GM12873 (cell line): ENCODE data around the gene ARHGEF5.
"Not testable (repeated sequence)": the region's sequence is repeated elsewhere in the genome, so short reads cannot be mapped to it uniquely, and the experiment has no call there.

Experiments used
- TF ChIP-seq, protein P1 (sequence below): IDR thresholded peaks from 2 replicates; pipeline ENCODE4 v1.5.1; 2012; ENCODE audit warnings: low read depth, mild to moderate bottlenecking, moderate library complexity, low read length, control low read depth; ENCODE audit not compliant: insufficient read depth; ENCODE audit errors: missing control alignments

The ARHGEF5 gene

GRCh38 chr7:144355176-144355822, at the start of gene ARHGEF5:
Gene ARHGEF5, plus strand, starts transcription at chr7:144355402. Its CDS starts 7,268 bp downstream, at chr7:144362670.
- TF ChIP-seq, protein P1, sequence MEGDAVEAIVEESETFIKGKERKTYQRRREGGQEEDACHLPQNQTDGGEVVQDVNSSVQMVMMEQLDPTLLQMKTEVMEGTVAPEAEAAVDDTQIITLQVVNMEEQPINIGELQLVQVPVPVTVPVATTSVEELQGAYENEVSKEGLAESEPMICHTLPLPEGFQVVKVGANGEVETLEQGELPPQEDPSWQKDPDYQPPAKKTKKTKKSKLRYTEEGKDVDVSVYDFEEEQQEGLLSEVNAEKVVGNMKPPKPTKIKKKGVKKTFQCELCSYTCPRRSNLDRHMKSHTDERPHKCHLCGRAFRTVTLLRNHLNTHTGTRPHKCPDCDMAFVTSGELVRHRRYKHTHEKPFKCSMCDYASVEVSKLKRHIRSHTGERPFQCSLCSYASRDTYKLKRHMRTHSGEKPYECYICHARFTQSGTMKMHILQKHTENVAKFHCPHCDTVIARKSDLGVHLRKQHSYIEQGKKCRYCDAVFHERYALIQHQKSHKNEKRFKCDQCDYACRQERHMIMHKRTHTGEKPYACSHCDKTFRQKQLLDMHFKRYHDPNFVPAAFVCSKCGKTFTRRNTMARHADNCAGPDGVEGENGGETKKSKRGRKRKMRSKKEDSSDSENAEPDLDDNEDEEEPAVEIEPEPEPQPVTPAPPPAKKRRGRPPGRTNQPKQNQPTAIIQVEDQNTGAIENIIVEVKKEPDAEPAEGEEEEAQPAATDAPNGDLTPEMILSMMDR: not testable (repeated sequence)

DNA sequence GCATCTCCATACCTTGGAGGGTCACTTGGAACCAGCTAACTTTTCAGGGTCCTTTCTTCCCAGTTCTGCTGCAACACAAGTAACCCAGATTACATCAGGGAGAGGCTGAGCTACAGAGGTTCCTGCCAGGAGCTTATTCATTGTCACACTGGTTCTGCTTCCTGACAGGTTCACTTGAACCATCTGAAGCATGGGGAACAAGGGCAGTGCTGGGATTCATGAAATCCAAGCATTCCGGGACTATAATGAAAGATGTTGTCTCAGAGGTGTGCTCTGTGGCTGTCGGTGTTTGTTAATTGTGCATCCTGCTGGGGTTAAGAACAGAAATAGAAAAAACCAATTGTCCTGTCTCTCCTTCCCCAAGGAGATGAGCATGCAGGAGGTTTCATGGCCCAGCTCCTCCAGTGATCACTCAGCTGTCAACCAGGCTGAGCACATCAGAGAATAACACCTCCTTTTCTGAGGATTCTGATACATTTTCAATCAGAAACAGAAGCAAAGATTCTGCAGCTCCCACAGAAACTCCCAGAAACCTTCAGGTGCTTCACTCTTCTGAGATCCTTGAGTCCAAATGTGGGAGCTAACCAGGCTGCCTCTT, 43.2 kb upstream of the ARHGEF5 start, which contains the start of gene OR2A1:
OR2A1 (plus strand) TSS at position 548 of the 598 bp plus-strand sequence. CDS start 5,706 bp downstream, outside the sequence.
- TF ChIP-seq, protein P1: not testable (repeated sequence)

- TF ChIP-seq, protein P1: no peak
These were observed 23.4 kb downstream of the ARHGEF5 start for GRCh38 chr7:144378651-144379050.

- TF ChIP-seq, protein P1: no peak
These were observed 24.7 kb downstream of the ARHGEF5 start for GRCh38 chr7:144379776-144380384.

- TF ChIP-seq, protein P1: no peak
These were observed 28.9 kb downstream of the ARHGEF5 start for GRCh38 chr7:144384071-144384470.

DNA sequence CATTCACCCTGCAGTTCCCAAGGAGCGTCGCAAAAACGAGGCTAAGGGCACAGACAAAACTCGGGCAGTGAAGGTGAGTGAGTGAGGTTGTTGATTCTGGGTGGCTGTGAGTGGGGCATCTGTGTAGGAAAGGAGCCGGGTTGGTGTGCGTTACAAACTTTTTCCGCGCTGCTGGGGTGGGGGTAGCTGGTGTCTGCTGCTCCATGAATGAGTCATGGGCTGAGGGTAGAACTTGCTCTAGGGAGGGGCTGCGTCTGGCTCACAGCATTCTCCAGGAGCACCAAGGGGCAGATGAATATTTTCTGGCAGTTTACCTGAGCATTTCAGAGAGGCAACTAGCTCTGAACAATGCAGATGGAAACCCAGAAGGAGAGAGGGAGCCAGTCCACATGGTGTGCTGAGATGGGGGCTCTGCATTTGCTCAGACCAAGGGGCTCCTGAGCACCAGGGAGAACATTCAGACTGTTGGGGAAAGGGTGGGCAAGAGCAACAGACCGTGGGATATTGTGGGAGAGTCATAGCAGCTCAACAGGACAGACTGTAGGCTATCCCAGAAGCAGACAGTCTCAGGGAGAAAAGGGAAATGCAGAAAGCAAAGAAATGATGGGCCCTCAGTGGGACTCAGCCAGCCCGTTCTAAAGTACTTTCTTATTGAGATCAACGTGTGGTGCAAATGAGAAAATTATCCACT, 29.5 kb downstream of the ARHGEF5 start:
- TF ChIP-seq, protein P1: no peak

- TF ChIP-seq, protein P1: no peak
These were observed 31.5 kb downstream of the ARHGEF5 start for GRCh38 chr7:144386741-144387140.
